GM12878 (cell line): ENCODE data around the gene PHLPP1. TPM values are rescaled to one million over a fixed set of nuclear protein-coding genes. Genes with fewer than 3 reads are reported as not detected.
A peak's percentile ranks its signal among the peaks of the same experiment; 100 is the strongest.

Experiments used
- ATAC-seq: fragments of 200-7000 bp; cut with Tn5 transposase; 3 replicates; pipeline ENCODE4 v1.9.1; 2020; ENCODE audit warnings: mild to moderate bottlenecking, moderate library complexity
- BruUV-seq: library from RNA; stranded (reverse); fragments of 400-500 nt; replicated peaks from 2 replicates; lab custom pipeline; 2021; lab: Mats Ljungman, UMichigan
- CTCF ChIA-PET: fragments of 300-600 bp; sonication (Branson Sonifier 250); formaldehyde crosslinking; extraction: SDS; loops from one replicate; lab custom pipeline; 2021; ENCODE audit warnings: inconsistent platforms; lab: Yijun Ruan, JAX
- POLR2A ChIA-PET: fragments of 350-600 bp; formaldehyde crosslinking; extraction: SDS; loops from one replicate; lab custom pipeline; 2021; ENCODE audit warnings: inconsistent platforms; lab: Charles Lee
- RAD21 ChIA-PET: fragments of 300-600 bp; sonication (Branson Sonifier 250); formaldehyde crosslinking; loops from one replicate; lab custom pipeline; 2023; ENCODE audit warnings: antibody characterized with exemption; ENCODE audit not compliant: unreplicated experiment; lab: Charles Lee
- SMC1A ChIA-PET: fragments of 300-600 bp; sonication (Branson Sonifier 250); formaldehyde crosslinking; loops from one replicate; lab custom pipeline; 2023; ENCODE audit not compliant: unreplicated experiment, uncharacterized antibody; lab: Charles Lee
- DNase-seq: peaks from one replicate; pipeline ENCODE4 v3.0.0-alpha.2; 2011; ENCODE audit warnings: low read depth, low spot score
- FAIRE-seq: peaks from 3 replicates; lab custom pipeline; 2011; peaks lifted over from hg19 to GRCh38; lab: Jason Lieb, UNC
- H2AFZ ChIP-seq: 2 replicates; pipeline ENCODE4 v1.6.0; 2011; ENCODE audit warnings: low read depth, low read length, control low read depth; ENCODE audit not compliant: control insufficient read depth
- H3K27ac ChIP-seq: 2 replicates; pipeline ENCODE4 v1.5.1; 2011; ENCODE audit warnings: control low read depth; ENCODE audit not compliant: control insufficient read depth, insufficient read depth
- H3K27me3 ChIP-seq, 2 experiments: replicated peaks in 1 of 2; 2 replicates each; pipeline versions ENCODE4 v1.6.0 to v1.6.1; 2011; ENCODE audit warnings: low read length in 1 of 2; ENCODE audit not compliant: control insufficient read depth in 2 of 2, insufficient read depth in 2 of 2
- H3K36me3 ChIP-seq, 2 experiments: 2 replicates each; pipeline ENCODE4 v1.5.1; 2011; ENCODE audit warnings: low read length in 1 of 2; ENCODE audit not compliant: control insufficient read depth in 2 of 2, insufficient read depth in 2 of 2
- H3K4me1 ChIP-seq: 2 replicates; pipeline ENCODE4 v1.6.1; 2011; ENCODE audit warnings: mild to moderate bottlenecking, low read length, moderate library complexity, mixed read lengths; ENCODE audit not compliant: control insufficient read depth, insufficient read depth
- H3K4me2 ChIP-seq: 2 replicates; pipeline ENCODE4 v1.6.0; 2011; ENCODE audit warnings: control low read depth; ENCODE audit not compliant: control insufficient read depth, insufficient read depth
- H3K4me3 ChIP-seq: fragments of 200-600 bp; sonication (generic); 2 replicates; pipeline ENCODE4 v1.5.1; 2016
- H3K79me2 ChIP-seq: 2 replicates; pipeline ENCODE4 v1.6.0; 2011; ENCODE audit warnings: low read length; ENCODE audit not compliant: control insufficient read depth, insufficient read depth
- H3K9ac ChIP-seq: 2 replicates; pipeline ENCODE4 v1.8.0; 2011; ENCODE audit warnings: low read length, control low read depth, mixed read lengths; ENCODE audit not compliant: control insufficient read depth, insufficient read depth
- H3K9me3 ChIP-seq: replicated peaks from 3 replicates; pipeline ENCODE4 v1.5.1; 2011; ENCODE audit warnings: mild to moderate bottlenecking, low read length; ENCODE audit not compliant: control insufficient read depth, insufficient read depth
- H4K20me1 ChIP-seq: 2 replicates; pipeline ENCODE4 v1.6.0; 2011; ENCODE audit not compliant: control insufficient read depth, insufficient read depth
- CTCF ChIP-seq, 3 experiments: IDR thresholded peaks in 2 of 3; conservative IDR thresholded peaks in 1 of 3; 2 replicates each; pipeline ENCODE4 v1.5.1; 2011; ENCODE audit warnings: low read depth in 3 of 3, low read length in 3 of 3, mild to moderate bottlenecking in 3 of 3, control low read depth in 2 of 3, moderate library complexity in 2 of 3, inconsistent platforms in 1 of 3, mixed read lengths in 1 of 3; ENCODE audit not compliant: control insufficient read depth in 2 of 3, insufficient read depth in 1 of 3; ENCODE audit errors: extremely low read depth in 1 of 3
- DPF2 ChIP-seq: fragments of 450-650 bp; IDR thresholded peaks from 2 replicates; pipeline ENCODE4 v1.6.1; 2017; ENCODE audit warnings: mild to moderate bottlenecking
- EP300 ChIP-seq, 2 experiments: fragments of 150-350 bp in 1 of 2; IDR thresholded peaks; 2 replicates each; pipeline ENCODE4 v1.6.1; 2011 to 2012; ENCODE audit warnings: low read depth in 2 of 2, low read length in 2 of 2, borderline replicate concordance in 1 of 2, improper control_type of control experiment in 1 of 2, inconsistent platforms in 1 of 2; ENCODE audit not compliant: control insufficient read depth in 1 of 2
- MAX ChIP-seq: IDR thresholded peaks from 2 replicates; pipeline ENCODE4 v1.6.1; 2012; ENCODE audit warnings: low read depth, low read length, improper control_type of control experiment
- RAD21 ChIP-seq: IDR thresholded peaks from 2 replicates; pipeline ENCODE4 v1.6.1; 2011; ENCODE audit warnings: mild to moderate bottlenecking, low read depth, low read length, moderate library complexity; ENCODE audit not compliant: insufficient read depth
- TCF12 ChIP-seq: IDR thresholded peaks from 2 replicates; pipeline ENCODE4 v1.6.1; 2011; ENCODE audit warnings: low read depth, mild to moderate bottlenecking, low read length
- USF1 ChIP-seq: IDR thresholded peaks from 2 replicates; pipeline ENCODE4 v1.6.1; 2011; ENCODE audit warnings: borderline replicate concordance, low read depth, mild to moderate bottlenecking, moderate library complexity, mixed read lengths, low read length; ENCODE audit not compliant: insufficient read depth; ENCODE audit errors: extremely low read length
- WGBS: methylation state at CpG from one replicate; pipeline ENCODE4 v1.1.6; 2016; ENCODE audit warnings: low lambda C conversion rate; ENCODE audit not compliant: insufficient replicate concordance, insufficient coverage; ENCODE audit errors: missing lambda C conversion rate; 5-methylcytosine and 5-hydroxymethylcytosine counted together
- in situ Hi-C: fragments of 300-500 bp; cut with MboI; formaldehyde crosslinking; loops from 9 replicates; pipeline ENCODE4 v1.14.3; 2018; ENCODE audit warnings: mixed read lengths
- intact Hi-C: fragments of 100-400 bp; cut with micrococcal nuclease; formaldehyde crosslinking; loops from one replicate; pipeline ENCODE4 v1.14.2; 2022; ENCODE audit not compliant: unreplicated experiment
- polyA plus RNA-seq, 11 experiments: library from polyadenylated mRNA; depleted of rRNA in 4 of 11; unstranded in 6 of 11; stranded (reverse) in 5 of 11; fragments of >200 nt; fragmentation: Nextera tagmentation in 4 of 11; fragmentation: Illumina TruSeq in 1 of 11; extraction: Ambion mirVana in 4 of 11; extraction: Trizol in 1 of 11; gene quantifications; 1 replicate in 1 of 11; 2 replicates in 10 of 11; pipeline versions ENCODE4 v1.2.1 to v1.2.3, GENCODE V29; 2011 to 2016; ENCODE audit warnings: inconsistent platforms in 2 of 11, missing spikeins in 2 of 11, low read depth in 1 of 11
- total RNA-seq, 4 experiments: library from RNA; depleted of rRNA in 3 of 4; stranded (reverse); fragments of >200 nt in 3 of 4; fragmentation: Illumina TruSeq in 1 of 4; extraction: Trizol in 1 of 4; gene quantifications; 2 replicates each; pipeline versions ENCODE4 v1.2.1 to v1.2.3, GENCODE V29; 2013 to 2021
- TF ChIP-seq, protein P1 (sequence below): fragments of 450-650 bp; IDR thresholded peaks from 2 replicates; pipeline ENCODE4 v1.6.1; 2017; ENCODE audit warnings: borderline replicate concordance

Gene PHLPP1
- total and polyA plus RNA-seq, 10 of the 15 experiments (the other 5 are each of a cell fraction or from before 2014, with no cell fraction given) = 0.42 to 7.0 (median 1.9) TPM

DNA sequence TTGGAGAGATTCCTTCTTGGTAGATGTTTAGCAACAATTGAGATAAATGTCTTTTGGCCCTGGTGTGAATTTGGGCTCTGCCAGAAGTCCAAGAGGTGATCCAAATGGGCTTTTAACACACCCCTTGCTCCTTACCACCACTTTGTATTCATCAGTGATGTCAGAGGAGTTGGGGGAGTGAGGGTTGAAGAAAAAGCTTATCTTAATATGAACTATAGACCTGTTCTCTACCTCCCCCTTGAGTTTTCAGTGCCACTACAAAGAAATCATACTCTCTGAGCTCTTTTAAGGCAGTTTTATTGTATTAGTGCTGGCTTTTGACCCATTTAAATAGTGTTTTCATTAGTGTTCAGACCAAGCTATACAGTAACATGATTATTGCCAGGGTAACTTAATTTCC lies 229.1 kb downstream of the PHLPP1 start:
- FAIRE-seq (no peak), DNase-seq (no peak)
- H3K4me3 ChIP-seq = no peak overlapping the region
- RAD21 ChIA-PET = interaction anchor here (0.5 to 1.0 kb wide), 2 partner anchors 146 to 227 kb away, joined by 3 read pairs; no protein-coding TSS in a partner anchor
- H3K9me3 ChIP-seq = no peaks in the 10 kb centered on the region; the same call in 2 of the 3 replicates
- peaks cover 1% of the 10 kb centered on the region; the same call in 1 of the 2 replicates for H3K4me1 ChIP-seq
- in situ Hi-C loops = no loop called here
- SMC1A ChIA-PET = interaction anchor here (1.1 to 1.6 kb wide), 3 partner anchors 9 to 225 kb away, joined by 3 to 7 read pairs (median 6); no protein-coding TSS in a partner anchor
- POLR2A ChIA-PET = no interaction called here
- no peak overlapping the region for H3K4me2 ChIP-seq
- CTCF ChIA-PET = interaction anchor here (0.9 to 3.6 kb wide), 6 partner anchors 13 to 360 kb away, joined by 3 to 16 read pairs (median 4); partner anchors contain the start of gene PHLPP1
- no TSS peak for BruUV-seq
- no peaks in the 10 kb centered on the region for H4K20me1 ChIP-seq
- H2AFZ ChIP-seq = no peak overlapping the region
- peaks cover 2 to 5% of the 10 kb centered on the region in 2 experiments; a peak in 3 of 4 replicates for H3K36me3 ChIP-seq
- H3K27me3 ChIP-seq = no peaks in the 10 kb centered on the region
- peak in 2 of 3 experiments; percentile 7 to 17; a peak in 1 of 6 replicates for TF ChIP-seq CTCF (IDR thresholded peaks at IDR 0.05 in 2 of 3, conservative IDR thresholded peaks at IDR 0.05 in 1 of 3; ENCODE audit: control insufficient read depth in 2 of 3, extremely low read depth in 1 of 3, insufficient read depth in 1 of 3, low read depth in 3 of 3, low read length in 3 of 3)
- TF ChIP-seq DPF2 = no peak
- TF ChIP-seq RAD21 = 0 out of 2 replicates have a peak, but pooled peaks have one; percentile 26
- TF ChIP-seq, all 136 proteins: peak for 2
- ATAC-seq = peak; percentile 34; the same call in 2 of the 3 replicates
- intact Hi-C loops = no loop called here
- no peaks in the 10 kb centered on the region for H3K79me2 ChIP-seq
- H3K9ac ChIP-seq = no peak overlapping the region
- H3K27ac ChIP-seq = no peak overlapping the region

DNA sequence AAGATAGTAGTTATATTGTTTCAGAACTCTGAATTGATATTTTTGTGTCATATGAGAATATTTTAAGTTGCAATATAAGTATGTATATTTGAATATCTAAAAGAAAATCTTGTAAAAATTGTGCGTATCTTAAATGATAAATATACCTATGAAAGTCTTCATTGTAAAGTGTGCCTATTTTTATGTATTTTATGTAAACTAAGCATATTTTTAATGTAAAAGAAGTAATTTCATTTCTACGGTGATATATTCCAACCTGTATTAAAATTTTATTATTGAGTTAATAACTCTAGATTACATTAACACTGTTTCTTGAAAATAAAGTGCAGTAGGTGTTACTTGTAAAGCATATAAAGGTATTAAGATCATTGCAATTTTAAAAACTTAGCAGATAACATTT lies 233.4 kb downstream of the PHLPP1 start:
- Histone ChIP-seq H3K9me3 (no peaks in the 10 kb centered on the region), H3K36me3 (peaks cover 0 to 2% of the 10 kb centered on the region in 2 experiments; a peak in 2 of 4 replicates), H3K27ac (no peak overlapping the region), H3K4me1 (no peaks in the 10 kb centered on the region), H3K9ac (no peak overlapping the region), H3K79me2 (no peaks in the 10 kb centered on the region), H3K4me3 (no peak overlapping the region), H2AFZ (no peak overlapping the region), H4K20me1 (no peaks in the 10 kb centered on the region), H3K27me3 (no peaks in the 10 kb centered on the region), H3K4me2 (no peak overlapping the region)
- ChIA-PET POLR2A (no interaction called here), SMC1A (interaction anchor here (0.9 to 1.6 kb wide), 3 partner anchors 9 to 186 kb away, joined by 3 to 4 read pairs (median 3); no protein-coding TSS in a partner anchor), CTCF (interaction anchor here (0.9 to 2.7 kb wide), 2 partner anchors 9 to 51 kb away, joined by 3 to 20 read pairs; no protein-coding TSS in a partner anchor), RAD21 (no interaction called here)
- in situ Hi-C loops (no loop called here), intact Hi-C loops (no loop called here)
- FAIRE-seq (no peak), ATAC-seq (no peak), DNase-seq (no peak)
- 97% methylated on average over 2 of the region's 2 CpGs for WGBS
- no TSS peak for BruUV-seq
- TF ChIP-seq EP300 (IDR thresholded peaks at IDR 0.05; ENCODE audit: borderline replicate concordance in 1 of 2, control insufficient read depth in 1 of 2, low read depth in 2 of 2, low read length in 2 of 2) (no peak), MAX (no peak), USF1 (no peak), TCF12 (no peak)
- TF ChIP-seq, protein P1, sequence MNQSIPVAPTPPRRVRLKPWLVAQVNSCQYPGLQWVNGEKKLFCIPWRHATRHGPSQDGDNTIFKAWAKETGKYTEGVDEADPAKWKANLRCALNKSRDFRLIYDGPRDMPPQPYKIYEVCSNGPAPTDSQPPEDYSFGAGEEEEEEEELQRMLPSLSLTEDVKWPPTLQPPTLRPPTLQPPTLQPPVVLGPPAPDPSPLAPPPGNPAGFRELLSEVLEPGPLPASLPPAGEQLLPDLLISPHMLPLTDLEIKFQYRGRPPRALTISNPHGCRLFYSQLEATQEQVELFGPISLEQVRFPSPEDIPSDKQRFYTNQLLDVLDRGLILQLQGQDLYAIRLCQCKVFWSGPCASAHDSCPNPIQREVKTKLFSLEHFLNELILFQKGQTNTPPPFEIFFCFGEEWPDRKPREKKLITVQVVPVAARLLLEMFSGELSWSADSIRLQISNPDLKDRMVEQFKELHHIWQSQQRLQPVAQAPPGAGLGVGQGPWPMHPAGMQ = no peak
